Activated CD4-positive, alpha-beta T cell treated with anti-CD3 and anti-CD28 coated beads for 4 hours (primary cell): ENCODE measurements around the gene SYNPO2.
"Not testable (repeated sequence)": the region's sequence is repeated elsewhere in the genome, so short reads cannot be mapped to it uniquely, and the experiment has no call there.

Experiments
- DNase-seq, 2 donors: peaks; one replicate each; pipeline ENCODE4 v3.0.0-alpha.2; 2020

The SYNPO2 gene

GRCh38 chr4:119010909-119011606 lies 122.4 kb downstream of the SYNPO2 start:
- DNase-seq = no peak

- DNase-seq = no peak
Measured at GRCh38 chr4:119011607-119011988, 122.9 kb downstream of the SYNPO2 start.

- no peak for DNase-seq
Measured at GRCh38 chr4:119014658-119015057, 126.0 kb downstream of the SYNPO2 start.

GRCh38 chr4:119016636-119017035 lies 128.0 kb downstream of the SYNPO2 start:
- no peak for DNase-seq

GRCh38 chr4:119017636-119018035 lies 129.0 kb downstream of the SYNPO2 start:
- no peak for DNase-seq

- no peak for DNase-seq
Measured at GRCh38 chr4:119020158-119020557, 131.5 kb downstream of the SYNPO2 start.

- DNase-seq = not testable (repeated sequence)
Measured at GRCh38 chr4:119022520-119022919, 133.9 kb downstream of the SYNPO2 start.

GRCh38 chr4:119024102-119024501 lies 135.4 kb downstream of the SYNPO2 start:
- no peak for DNase-seq

GRCh38 chr4:119025420-119025819 lies 136.8 kb downstream of the SYNPO2 start:
- DNase-seq = no peak

GRCh38 chr4:119025916-119026661 lies 137.4 kb downstream of the SYNPO2 start:
- DNase-seq = no peak

GRCh38 chr4:119026662-119027444 lies 138.2 kb downstream of the SYNPO2 start:
- DNase-seq = no peak

GRCh38 chr4:119027811-119028210 lies 139.2 kb downstream of the SYNPO2 start:
- no peak for DNase-seq

- no peak for DNase-seq
Measured at GRCh38 chr4:119028296-119028695, 139.6 kb downstream of the SYNPO2 start.

GRCh38 chr4:119029847-119030535 lies 141.3 kb downstream of the SYNPO2 start:
- no peak for DNase-seq

GRCh38 chr4:119030536-119030890 lies 141.9 kb downstream of the SYNPO2 start:
- no peak for DNase-seq

- DNase-seq = no peak
Measured at GRCh38 chr4:119031218-119031617, 142.6 kb downstream of the SYNPO2 start.

- DNase-seq = no peak
Measured at GRCh38 chr4:119032921-119033685, 144.4 kb downstream of the SYNPO2 start.

GRCh38 chr4:119034276-119035008 lies 145.8 kb downstream of the SYNPO2 start:
- DNase-seq = no peak

- DNase-seq = no peak
Measured at GRCh38 chr4:119035951-119036737, 147.5 kb downstream of the SYNPO2 start.

- no peak for DNase-seq
Measured at GRCh38 chr4:119037709-119038108, 149.1 kb downstream of the SYNPO2 start.
